GM18520 (cell line): Measurements from ENCODE around the gene PMVK.
A peak's percentile ranks its signal among the peaks of the same experiment; 100 is the strongest.

Source experiments
- ATAC-seq: cut with Tn5 transposase; IDR thresholded peaks from one replicate; pipeline ENCODE4 v1.9.1; 2021; ENCODE audit not compliant: unreplicated experiment

The PMVK gene

DNA sequence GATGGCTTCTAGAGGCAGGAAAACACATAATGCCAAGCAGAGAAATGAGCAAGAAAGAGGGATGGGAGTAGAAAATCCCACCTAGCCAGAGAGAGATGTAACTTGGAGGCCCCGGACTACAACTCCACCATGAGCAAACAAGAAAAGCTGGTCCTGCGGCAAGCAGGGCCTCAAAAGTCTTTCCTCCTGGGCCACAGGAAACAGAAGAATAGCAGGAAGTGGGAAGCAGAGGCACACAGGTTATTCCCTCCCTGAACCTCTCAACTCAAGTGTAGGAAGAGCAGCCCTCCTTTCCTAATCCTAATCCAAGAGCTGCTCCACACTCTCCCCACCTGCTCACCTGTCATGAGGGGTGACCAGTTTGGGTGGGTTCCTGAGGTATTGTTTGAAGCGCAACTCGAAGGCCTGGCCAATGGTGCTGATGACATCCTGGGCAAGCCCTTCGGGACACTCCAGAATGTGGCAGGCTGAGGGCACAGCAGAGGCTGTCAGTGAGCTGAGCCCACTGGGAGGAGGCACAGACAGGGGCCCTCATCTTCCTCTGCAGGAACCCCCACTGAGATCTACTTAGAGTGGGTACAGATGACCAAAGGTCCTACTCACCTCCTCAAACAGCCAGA lies 30.9 kb upstream of the PMVK start:
- ATAC-seq = no peak

- ATAC-seq = no peak
Observed at GRCh38 chr1:154966111-154966510, 29.6 kb upstream of the PMVK start.

DNA sequence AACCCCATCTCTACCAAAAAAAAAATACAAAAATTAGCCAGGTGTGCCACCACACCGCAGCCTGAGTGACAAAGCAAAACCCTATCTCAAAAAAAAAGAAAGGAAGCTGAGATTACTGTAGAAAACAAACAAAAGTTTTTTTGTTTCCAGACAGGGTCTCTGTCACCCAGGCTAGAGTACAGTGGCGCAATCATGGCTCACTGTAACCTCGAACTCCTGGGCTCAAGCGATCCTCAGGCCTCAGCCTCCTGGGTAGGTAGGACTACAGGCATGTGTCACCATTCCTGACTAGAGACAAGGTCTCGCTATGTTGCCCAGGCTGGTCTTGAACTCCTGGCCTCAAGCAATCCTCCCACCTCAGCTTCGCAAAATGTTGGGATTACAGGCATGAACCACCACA lies 27.8 kb upstream of the PMVK start:
- no peak for ATAC-seq

DNA sequence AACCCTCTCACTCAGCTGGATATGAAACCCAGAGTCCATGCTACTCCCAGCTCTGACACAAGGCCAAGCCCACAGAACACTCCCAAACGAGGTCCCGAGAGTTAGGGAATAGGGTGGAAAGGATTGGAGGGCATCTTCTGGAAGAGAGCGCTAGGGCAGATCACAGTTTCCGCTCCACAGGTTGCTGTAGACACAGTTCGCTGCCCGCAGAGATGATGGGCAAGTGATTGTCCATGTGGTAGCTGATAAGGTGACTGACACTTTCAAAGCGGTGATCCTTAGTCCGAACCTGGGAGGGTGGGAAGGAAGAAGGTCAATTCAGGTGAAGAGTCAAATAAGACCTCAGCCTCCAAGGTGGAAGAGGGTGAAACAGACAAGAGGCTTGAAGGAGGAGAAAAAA lies 27.1 kb upstream of the PMVK start:
- ATAC-seq = no peak

DNA sequence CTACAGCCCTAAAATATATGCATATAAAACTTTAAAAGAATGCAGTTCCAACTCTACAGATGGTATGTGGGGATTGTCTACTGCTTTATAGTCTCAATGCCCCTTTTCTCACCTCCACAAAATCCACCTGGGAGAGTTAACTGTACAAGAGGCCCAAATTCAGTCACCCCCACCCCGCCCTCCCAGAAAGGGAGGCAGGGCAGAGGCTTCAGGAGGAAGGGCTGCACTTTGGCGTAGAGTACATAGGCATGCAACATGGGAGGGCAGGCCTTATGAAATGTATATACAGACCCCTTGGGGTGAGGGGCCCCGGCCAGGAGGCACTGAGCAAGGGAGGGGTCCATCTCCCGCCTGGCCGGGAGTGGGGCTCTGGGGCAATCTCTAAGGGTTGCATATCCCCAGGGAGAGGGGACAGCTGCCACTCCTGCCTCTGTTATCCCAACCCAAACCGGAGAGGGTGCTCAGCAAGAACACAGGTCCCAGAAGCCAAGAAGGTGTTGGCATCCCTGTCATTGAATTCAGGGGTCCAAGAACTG lies 26.3 kb upstream of the PMVK start:
- ATAC-seq = no peak

DNA sequence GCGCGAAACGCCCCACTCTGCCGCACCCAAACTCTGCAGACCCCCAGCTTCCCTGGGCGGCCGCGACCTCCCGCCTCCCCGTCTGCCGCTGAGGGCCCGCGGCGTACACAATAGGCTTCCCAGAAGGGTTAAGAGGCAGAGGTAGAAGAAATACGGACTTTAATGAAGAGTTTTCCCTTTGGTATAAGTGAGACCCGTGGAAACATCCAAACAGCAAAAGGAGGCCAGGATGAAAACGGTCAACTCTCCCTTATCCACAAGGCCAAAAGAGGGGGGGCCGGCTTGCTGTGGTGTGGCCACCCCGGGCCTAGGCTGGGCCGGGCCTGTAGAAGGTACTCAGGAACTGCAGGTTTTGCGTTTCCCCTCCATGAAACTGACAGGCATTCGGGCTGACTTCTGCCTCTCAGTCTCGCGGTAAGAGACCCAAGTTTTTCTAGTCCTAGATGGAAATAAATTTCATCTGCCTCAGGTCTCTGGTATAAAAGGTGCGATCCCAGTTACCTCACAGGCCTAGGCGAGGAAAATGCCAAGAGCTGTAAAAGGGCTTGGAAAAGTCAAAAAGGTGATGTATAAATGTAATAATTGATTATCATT lies 25.7 kb upstream of the PMVK start:
- peak; percentile 1 for ATAC-seq

GRCh38 chr1:154961207-154962155 lies 25.0 kb upstream of the PMVK start, which contains the start of gene PYGO2:
PYGO2 (minus strand) TSS chr1:154961782; CDS start chr1:154961576, 206 bp downstream.
- ATAC-seq = peak; percentile 69

- no peak for ATAC-seq
Observed at GRCh38 chr1:154960446-154961136, 24.1 kb upstream of the PMVK start.

- no peak for ATAC-seq
Observed at GRCh38 chr1:154959426-154959780, 22.9 kb upstream of the PMVK start.

GRCh38 chr1:154958681-154959425 lies 22.3 kb upstream of the PMVK start:
- no peak for ATAC-seq

- no peak for ATAC-seq
Observed at GRCh38 chr1:154958036-154958435, 21.5 kb upstream of the PMVK start.

GRCh38 chr1:154957091-154957657 lies 20.7 kb upstream of the PMVK start:
- ATAC-seq = no peak

GRCh38 chr1:154956544-154956941 lies 20.0 kb upstream of the PMVK start:
- no peak for ATAC-seq

DNA sequence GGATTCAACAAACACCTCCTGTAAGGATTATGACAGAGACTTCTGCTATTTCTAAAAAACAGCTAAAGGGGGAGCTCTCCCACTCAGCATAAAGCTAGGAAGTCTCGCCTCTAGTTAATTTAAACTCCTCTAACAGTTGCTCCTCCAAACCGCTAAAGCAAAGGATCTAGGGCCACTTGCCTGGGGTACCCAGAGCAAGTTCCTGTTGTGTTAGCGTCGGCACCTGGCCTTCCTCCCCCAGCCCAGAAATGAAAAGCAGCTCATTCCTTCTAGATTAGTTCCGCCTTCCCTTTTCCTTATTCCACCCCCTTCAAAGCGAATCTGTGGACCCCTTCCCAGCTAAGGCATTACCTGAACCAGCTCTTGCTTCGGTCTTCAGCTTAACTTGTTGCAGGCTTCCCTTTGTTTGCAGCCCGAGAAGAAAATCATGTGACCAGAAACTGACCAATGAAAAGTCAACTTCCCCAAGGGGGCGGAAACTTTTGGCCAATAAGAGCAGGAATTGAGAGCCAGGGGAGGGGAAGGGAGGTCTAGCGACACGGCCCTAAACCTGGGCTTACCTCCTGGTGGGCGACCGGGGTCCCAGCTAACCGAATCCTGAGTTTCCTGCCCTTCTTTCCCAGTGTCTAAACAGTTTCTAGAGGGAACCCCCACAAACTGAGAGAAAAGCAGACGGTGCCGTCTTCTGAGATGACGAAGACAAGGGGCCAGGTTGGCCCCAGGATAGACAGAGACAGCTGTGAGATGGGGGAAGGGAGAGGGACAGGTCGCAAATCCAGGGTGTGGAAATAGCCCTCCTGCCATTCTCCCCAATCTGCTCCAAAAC lies 19.4 kb upstream of the PMVK start, which contains the start of gene PBXIP1:
PBXIP1 (minus strand) TSS at position 382 of the 826 bp plus-strand sequence. CDS start 2,378 bp downstream, outside the sequence.
- peak; percentile 53 for ATAC-seq

DNA sequence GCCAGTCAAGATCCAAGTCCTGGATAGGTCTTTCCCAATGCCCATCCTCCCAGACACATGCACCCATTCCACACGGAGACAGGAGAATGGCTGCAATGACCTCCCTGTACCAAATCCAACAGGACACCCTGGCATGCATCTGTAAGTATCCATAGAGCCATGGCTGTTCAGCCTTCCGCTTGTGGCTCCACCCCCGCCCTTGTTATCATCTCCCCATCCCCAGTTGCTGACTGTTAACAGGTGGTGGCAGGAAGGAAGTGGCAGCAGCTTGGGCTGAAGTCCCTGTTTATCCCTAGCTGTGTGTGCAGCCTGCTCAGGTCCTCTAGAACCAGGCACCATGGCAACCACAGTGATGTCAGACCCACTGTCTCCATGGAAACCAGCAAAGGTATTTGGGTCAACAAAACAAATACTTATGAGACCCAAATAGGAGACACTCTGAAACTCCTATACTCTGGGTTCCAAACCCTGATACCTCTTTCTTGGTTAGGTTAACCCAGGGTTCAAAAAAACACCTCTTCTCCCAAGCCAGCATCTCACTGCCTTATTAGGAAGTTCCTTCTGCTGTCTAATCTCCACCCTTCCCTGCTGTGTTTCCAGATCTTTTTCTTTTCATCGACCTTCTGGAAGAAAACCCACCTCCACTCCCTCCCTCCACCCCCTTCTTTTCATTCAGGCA lies 18.7 kb upstream of the PMVK start:
- ATAC-seq = no peak

DNA sequence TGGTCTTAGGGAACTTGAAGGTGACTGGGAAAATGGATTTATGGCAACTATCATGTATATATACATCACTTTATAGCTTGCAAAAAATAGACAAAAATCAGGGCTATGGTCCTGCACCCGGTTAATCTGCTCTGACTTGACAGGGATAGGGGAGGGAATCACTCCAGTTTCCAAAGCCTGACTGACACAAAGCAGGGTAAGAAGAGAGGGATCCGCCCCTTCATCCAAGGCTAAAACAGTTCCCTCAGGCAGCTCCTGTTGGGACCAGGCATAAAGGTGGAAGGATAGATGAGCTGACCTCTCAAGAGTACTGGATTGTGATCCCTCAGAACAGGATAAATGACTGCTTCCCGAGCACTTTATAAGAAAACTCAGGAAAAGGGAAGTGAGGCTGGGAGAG lies 18.0 kb upstream of the PMVK start:
- ATAC-seq = no peak

DNA sequence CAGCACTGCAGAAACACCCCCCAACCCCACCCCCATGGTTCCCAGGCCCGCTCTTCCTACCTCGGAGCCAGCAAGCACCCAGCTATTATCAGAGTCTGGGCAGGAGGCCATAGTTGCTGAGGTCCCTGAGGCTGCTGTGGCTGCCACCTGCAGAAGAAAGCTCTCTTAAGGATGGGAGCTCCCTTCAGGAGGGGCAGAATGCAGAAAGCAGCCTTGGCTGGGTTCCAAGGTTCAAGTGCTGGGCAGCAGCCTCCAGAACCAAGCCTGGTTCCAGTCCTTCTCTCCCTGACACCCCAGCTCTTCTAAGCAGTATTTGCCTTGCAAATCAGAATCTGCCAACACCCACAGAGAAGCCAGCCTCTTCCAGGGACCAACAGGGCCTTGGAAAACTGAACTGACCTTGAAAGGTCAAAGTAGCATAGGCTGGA lies 17.1 kb upstream of the PMVK start:
- ATAC-seq = no peak

DNA sequence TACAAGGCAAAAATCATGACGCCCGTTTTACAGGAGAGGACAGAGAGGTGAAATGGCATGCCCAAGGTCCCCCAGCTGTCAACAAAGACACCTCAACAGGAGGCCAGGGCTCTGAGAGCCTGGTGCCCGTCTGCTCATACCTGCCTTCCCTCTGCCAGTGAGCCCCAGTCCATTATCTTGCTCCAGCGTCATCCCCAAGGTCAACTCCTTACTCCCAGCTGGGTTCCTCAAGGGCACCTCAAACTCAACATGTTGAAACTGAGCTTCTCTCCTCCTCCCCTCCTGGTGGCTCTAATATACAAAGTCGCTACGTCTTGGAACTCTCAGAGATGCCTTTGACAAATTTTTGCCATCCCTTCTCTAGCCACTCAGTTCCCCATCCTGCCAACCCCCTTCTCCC lies 16.1 kb upstream of the PMVK start:
- ATAC-seq = no peak
